Iris pigment epithelial cell (primary cell): ENCODE measurements around the gene GATB.
"Not testable (repeated sequence)": the region's sequence is repeated elsewhere in the genome, so short reads cannot be mapped to it uniquely, and the experiment has no call there.

Experiments
- DNase-seq: peaks from one replicate; pipeline ENCODE4 v3.0.0-alpha.2; 2011; ENCODE audit warnings: low read depth

GATB gene

GRCh38 chr4:151785484-151786157 lies 24.8 kb upstream of the GATB start:
- DNase-seq: no peak

- DNase-seq: no peak
Observed at GRCh38 chr4:151784706-151785105, 23.9 kb upstream of the GATB start.

GRCh38 chr4:151783867-151784266 lies 23.1 kb upstream of the GATB start:
- DNase-seq: no peak

GRCh38 chr4:151782296-151782695 lies 21.5 kb upstream of the GATB start:
- no peak for DNase-seq

- DNase-seq: no peak
Observed at GRCh38 chr4:151781026-151781425, 20.2 kb upstream of the GATB start.

GRCh38 chr4:151777471-151777870 lies 16.7 kb upstream of the GATB start:
- no peak for DNase-seq

GRCh38 chr4:151774324-151774723 lies 13.5 kb upstream of the GATB start:
- no peak for DNase-seq

GRCh38 chr4:151772274-151772673 lies 11.5 kb upstream of the GATB start:
- no peak for DNase-seq

- no peak for DNase-seq
Observed at GRCh38 chr4:151771664-151772063, 10.9 kb upstream of the GATB start.

- no peak for DNase-seq
Observed at GRCh38 chr4:151770154-151770553, 9.3 kb upstream of the GATB start.

- DNase-seq: no peak
Observed at GRCh38 chr4:151768835-151769234, 8.0 kb upstream of the GATB start.

- DNase-seq: no peak
Observed at GRCh38 chr4:151766691-151767090, 5.9 kb upstream of the GATB start.

- no peak for DNase-seq
Observed at GRCh38 chr4:151760002-151760401, 805 bp downstream of the GATB start.

GRCh38 chr4:151753056-151753455 lies 7.8 kb downstream of the GATB start:
- DNase-seq: peak; percentile 43

GRCh38 chr4:151750156-151750555 lies 10.7 kb downstream of the GATB start:
- no peak for DNase-seq

- DNase-seq: peak; percentile 16
Observed at GRCh38 chr4:151745481-151746231, 15.2 kb downstream of the GATB start.

GRCh38 chr4:151744614-151745013 lies 16.2 kb downstream of the GATB start:
- peak; percentile 97 for DNase-seq

GRCh38 chr4:151743894-151744293 lies 16.9 kb downstream of the GATB start:
- no peak for DNase-seq

- peak; percentile 23 for DNase-seq
Observed at GRCh38 chr4:151743128-151743854, 17.5 kb downstream of the GATB start.

GRCh38 chr4:151738720-151739517 lies 21.9 kb downstream of the GATB start:
- no peak for DNase-seq

GRCh38 chr4:151736852-151737251 lies 24.0 kb downstream of the GATB start:
- DNase-seq: not testable (repeated sequence)

- no peak for DNase-seq
Observed at GRCh38 chr4:151736361-151736760, 24.4 kb downstream of the GATB start.
